ENCODE measurements around the gene RFXANK. TPM values are rescaled to one million over a fixed set of nuclear protein-coding genes. Genes with fewer than 3 reads are reported as not detected.

Gene RFXANK
- total and polyA plus RNA-seq, 9 of the 15 experiments (the other 6 are each of a cell fraction or from before 2014, with no cell fraction given) = 68.6 to 181 (median 150) TPM

GRCh38 chr19:19224852-19225494 lies 32.9 kb downstream of the RFXANK start (continued):
- TF ChIP-seq, protein P1, sequence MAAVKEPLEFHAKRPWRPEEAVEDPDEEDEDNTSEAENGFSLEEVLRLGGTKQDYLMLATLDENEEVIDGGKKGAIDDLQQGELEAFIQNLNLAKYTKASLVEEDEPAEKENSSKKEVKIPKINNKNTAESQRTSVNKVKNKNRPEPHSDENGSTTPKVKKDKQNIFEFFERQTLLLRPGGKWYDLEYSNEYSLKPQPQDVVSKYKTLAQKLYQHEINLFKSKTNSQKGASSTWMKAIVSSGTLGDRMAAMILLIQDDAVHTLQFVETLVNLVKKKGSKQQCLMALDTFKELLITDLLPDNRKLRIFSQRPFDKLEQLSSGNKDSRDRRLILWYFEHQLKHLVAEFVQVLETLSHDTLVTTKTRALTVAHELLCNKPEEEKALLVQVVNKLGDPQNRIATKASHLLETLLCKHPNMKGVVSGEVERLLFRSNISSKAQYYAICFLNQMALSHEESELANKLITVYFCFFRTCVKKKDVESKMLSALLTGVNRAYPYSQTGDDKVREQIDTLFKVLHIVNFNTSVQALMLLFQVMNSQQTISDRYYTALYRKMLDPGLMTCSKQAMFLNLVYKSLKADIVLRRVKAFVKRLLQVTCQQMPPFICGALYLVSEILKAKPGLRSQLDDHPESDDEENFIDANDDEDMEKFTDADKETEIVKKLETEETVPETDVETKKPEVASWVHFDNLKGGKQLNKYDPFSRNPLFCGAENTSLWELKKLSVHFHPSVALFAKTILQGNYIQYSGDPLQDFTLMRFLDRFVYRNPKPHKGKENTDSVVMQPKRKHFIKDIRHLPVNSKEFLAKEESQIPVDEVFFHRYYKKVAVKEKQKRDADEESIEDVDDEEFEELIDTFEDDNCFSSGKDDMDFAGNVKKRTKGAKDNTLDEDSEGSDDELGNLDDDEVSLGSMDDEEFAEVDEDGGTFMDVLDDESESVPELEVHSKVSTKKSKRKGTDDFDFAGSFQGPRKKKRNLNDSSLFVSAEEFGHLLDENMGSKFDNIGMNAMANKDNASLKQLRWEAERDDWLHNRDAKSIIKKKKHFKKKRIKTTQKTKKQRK (IDR thresholded peaks at IDR 0.05; ENCODE audit: borderline replicate concordance, low read depth, low read length) = no peak
- no peak for TF ChIP-seq CBX8 (IDR thresholded peaks at IDR 0.05; ENCODE audit: borderline replicate concordance, extremely low read depth, low read depth, low read length, poor library complexity, severe bottlenecking)
- peak; percentile 66; the same call in 1 of the 2 replicates for TF ChIP-seq ZBTB40 (IDR thresholded peaks at IDR 0.05)
- 0 out of 2 replicates have a peak, but pooled peaks have one; percentile 18 for TF ChIP-seq ZBTB40 (CRISPR knock-in tag; IDR thresholded peaks at IDR 0.05)
- TF ChIP-seq, protein P2, sequence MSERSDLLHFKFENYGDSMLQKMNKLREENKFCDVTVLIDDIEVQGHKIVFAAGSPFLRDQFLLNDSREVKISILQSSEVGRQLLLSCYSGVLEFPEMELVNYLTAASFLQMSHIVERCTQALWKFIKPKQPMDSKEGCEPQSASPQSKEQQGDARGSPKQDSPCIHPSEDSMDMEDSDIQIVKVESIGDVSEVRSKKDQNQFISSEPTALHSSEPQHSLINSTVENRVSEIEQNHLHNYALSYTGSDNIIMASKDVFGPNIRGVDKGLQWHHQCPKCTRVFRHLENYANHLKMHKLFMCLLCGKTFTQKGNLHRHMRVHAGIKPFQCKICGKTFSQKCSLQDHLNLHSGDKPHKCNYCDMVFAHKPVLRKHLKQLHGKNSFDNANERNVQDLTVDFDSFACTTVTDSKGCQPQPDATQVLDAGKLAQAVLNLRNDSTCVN (CRISPR knock-in tag; IDR thresholded peaks at IDR 0.05) = no peak

All from K562 (cell line).